ENCODE data around the gene KRT23.

GRCh38 chr17:40902498-40902897 lies 34.9 kb downstream of the KRT23 start:
- TF ChIP-seq ATF2 (tag by site-specific recombination; IDR thresholded peaks at IDR 0.05; ENCODE audit: low read depth) (no peak), ZSCAN23 (tag by site-specific recombination; IDR thresholded peaks at IDR 0.05) (no peak), ZNF777 (tag by site-specific recombination; IDR thresholded peaks at IDR 0.05; ENCODE audit: borderline replicate concordance) (no peak)
- TF ChIP-seq, protein P1, sequence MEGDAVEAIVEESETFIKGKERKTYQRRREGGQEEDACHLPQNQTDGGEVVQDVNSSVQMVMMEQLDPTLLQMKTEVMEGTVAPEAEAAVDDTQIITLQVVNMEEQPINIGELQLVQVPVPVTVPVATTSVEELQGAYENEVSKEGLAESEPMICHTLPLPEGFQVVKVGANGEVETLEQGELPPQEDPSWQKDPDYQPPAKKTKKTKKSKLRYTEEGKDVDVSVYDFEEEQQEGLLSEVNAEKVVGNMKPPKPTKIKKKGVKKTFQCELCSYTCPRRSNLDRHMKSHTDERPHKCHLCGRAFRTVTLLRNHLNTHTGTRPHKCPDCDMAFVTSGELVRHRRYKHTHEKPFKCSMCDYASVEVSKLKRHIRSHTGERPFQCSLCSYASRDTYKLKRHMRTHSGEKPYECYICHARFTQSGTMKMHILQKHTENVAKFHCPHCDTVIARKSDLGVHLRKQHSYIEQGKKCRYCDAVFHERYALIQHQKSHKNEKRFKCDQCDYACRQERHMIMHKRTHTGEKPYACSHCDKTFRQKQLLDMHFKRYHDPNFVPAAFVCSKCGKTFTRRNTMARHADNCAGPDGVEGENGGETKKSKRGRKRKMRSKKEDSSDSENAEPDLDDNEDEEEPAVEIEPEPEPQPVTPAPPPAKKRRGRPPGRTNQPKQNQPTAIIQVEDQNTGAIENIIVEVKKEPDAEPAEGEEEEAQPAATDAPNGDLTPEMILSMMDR (tag by site-specific recombination; IDR thresholded peaks at IDR 0.05) = no peak

Data from HEK293 (cell line).